Central memory CD4-positive, alpha-beta T cell (primary cell): ENCODE results near the gene PAN3.
"Not testable (repeated sequence)": the region's sequence is repeated elsewhere in the genome, so short reads cannot be mapped to it uniquely, and the experiment has no call there.

ENCODE experiments used
- DNase-seq: peaks from one replicate; pipeline ENCODE4 v3.0.0; 2022

The PAN3 gene

GRCh38 chr13:28137596-28137995 is 749 bp upstream of the PAN3 start:
- no peak for DNase-seq

- DNase-seq: peak; percentile 83
Measured at GRCh38 chr13:28138756-28139470, 568 bp downstream of the PAN3 start.

- no peak for DNase-seq
Measured at GRCh38 chr13:28140433-28141125, 2.2 kb downstream of the PAN3 start.

GRCh38 chr13:28141542-28141941 is 3.2 kb downstream of the PAN3 start:
- not testable (repeated sequence) for DNase-seq

- no peak for DNase-seq
Measured at GRCh38 chr13:28145049-28145448, 6.7 kb downstream of the PAN3 start.

- DNase-seq: no peak
Measured at GRCh38 chr13:28147495-28147894, 9.2 kb downstream of the PAN3 start.

GRCh38 chr13:28159057-28159456 is 20.7 kb downstream of the PAN3 start:
- no peak for DNase-seq

- no peak for DNase-seq
Measured at GRCh38 chr13:28161370-28161769, 23.0 kb downstream of the PAN3 start.

- DNase-seq: no peak
Measured at GRCh38 chr13:28163587-28163986, 25.2 kb downstream of the PAN3 start.

GRCh38 chr13:28166257-28166656 is 27.9 kb downstream of the PAN3 start:
- no peak for DNase-seq

GRCh38 chr13:28171266-28171665 is 32.9 kb downstream of the PAN3 start:
- DNase-seq: no peak

- DNase-seq: no peak
Measured at GRCh38 chr13:28172947-28173346, 34.6 kb downstream of the PAN3 start.

- no peak for DNase-seq
Measured at GRCh38 chr13:28173793-28174192, 35.4 kb downstream of the PAN3 start.

- DNase-seq: no peak
Measured at GRCh38 chr13:28177327-28177726, 39.0 kb downstream of the PAN3 start.

GRCh38 chr13:28177877-28178276 is 39.5 kb downstream of the PAN3 start:
- DNase-seq: no peak

GRCh38 chr13:28179974-28180373 is 41.6 kb downstream of the PAN3 start:
- DNase-seq: no peak

- no peak for DNase-seq
Measured at GRCh38 chr13:28181413-28181812, 43.1 kb downstream of the PAN3 start.

- DNase-seq: no peak
Measured at GRCh38 chr13:28185256-28185655, 46.9 kb downstream of the PAN3 start.

GRCh38 chr13:28199089-28199488 is 60.7 kb downstream of the PAN3 start:
- no peak for DNase-seq

- DNase-seq: no peak
Measured at GRCh38 chr13:28204043-28204442, 65.7 kb downstream of the PAN3 start.

- no peak for DNase-seq
Measured at GRCh38 chr13:28204690-28205443, 66.5 kb downstream of the PAN3 start.

GRCh38 chr13:28218679-28219078 is 80.3 kb downstream of the PAN3 start:
- DNase-seq: no peak

- no peak for DNase-seq
Measured at GRCh38 chr13:28219408-28220099, 81.2 kb downstream of the PAN3 start.
